ENCODE data around the gene CNGA2.

The CNGA2 gene

DNA sequence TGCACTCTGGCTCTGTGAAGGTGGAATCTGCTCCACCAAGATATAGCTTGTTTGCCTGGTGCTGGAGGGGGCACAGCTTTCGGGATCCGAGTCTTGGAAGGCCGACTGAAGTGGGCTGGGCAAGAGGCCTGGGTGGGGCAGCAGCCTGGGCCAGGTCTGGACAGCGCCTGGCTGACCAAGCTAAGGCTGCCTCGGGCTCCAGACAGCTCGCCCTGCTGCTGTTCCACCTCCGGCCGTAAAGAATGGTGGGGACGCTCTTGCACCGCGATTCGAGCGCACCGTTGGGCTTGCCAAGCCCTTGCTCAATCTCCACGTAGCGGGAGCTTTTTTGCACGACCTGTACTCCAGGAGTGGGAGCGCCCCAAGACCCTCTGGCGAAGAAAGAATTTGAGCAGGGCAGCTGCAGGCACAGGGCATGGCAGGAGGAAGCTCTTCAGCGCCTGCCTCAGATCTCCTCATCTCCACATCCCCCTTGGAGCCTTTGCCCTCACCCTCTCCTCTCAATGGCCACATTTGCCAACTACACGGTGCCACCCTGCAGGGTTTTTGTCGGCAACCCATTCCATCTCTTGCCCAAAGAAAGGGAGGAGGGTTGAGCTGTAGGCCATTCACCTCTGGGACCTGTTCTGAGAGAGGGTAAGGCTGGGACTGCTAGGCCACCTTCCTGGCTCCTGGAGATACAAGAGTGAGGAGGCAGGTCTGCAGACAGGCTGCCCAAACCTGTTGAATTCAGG, 18.9 kb downstream of the CNGA2 start:
- no peaks in the 10 kb centered on the region for H3K27me3 ChIP-seq (ENCODE audit: control insufficient read depth, low read length)
- TF ChIP-seq, protein P1, sequence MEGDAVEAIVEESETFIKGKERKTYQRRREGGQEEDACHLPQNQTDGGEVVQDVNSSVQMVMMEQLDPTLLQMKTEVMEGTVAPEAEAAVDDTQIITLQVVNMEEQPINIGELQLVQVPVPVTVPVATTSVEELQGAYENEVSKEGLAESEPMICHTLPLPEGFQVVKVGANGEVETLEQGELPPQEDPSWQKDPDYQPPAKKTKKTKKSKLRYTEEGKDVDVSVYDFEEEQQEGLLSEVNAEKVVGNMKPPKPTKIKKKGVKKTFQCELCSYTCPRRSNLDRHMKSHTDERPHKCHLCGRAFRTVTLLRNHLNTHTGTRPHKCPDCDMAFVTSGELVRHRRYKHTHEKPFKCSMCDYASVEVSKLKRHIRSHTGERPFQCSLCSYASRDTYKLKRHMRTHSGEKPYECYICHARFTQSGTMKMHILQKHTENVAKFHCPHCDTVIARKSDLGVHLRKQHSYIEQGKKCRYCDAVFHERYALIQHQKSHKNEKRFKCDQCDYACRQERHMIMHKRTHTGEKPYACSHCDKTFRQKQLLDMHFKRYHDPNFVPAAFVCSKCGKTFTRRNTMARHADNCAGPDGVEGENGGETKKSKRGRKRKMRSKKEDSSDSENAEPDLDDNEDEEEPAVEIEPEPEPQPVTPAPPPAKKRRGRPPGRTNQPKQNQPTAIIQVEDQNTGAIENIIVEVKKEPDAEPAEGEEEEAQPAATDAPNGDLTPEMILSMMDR (IDR thresholded peaks at IDR 0.05; ENCODE audit: low read depth, low read length, poor library complexity, severe bottlenecking): no peak
- no peak for TF ChIP-seq EZH2phosphoT487 (IDR thresholded peaks at IDR 0.05; ENCODE audit: borderline replicate concordance, low read length)
- no peak overlapping the region for H3K27ac ChIP-seq (ENCODE audit: low read depth, low read length)
- H3K9me2 ChIP-seq (replicated peaks; ENCODE audit: control insufficient read depth, low read length): no peaks in the 10 kb centered on the region
- no peaks in the 10 kb centered on the region for H4K20me1 ChIP-seq (ENCODE audit: control insufficient read depth, insufficient read depth, low read depth, low read length)
- H3K4me3 ChIP-seq (ENCODE audit: low read length): no peak overlapping the region
- no peaks in the 10 kb centered on the region for H3K9me3 ChIP-seq (ENCODE audit: control insufficient read depth, insufficient read depth, low read length)
- H3K79me2 ChIP-seq (ENCODE audit: control insufficient read depth, low read length): no peaks in the 10 kb centered on the region
- no peaks in the 10 kb centered on the region for H3K36me3 ChIP-seq (ENCODE audit: control insufficient read depth, low read length)
- H3K4me2 ChIP-seq (ENCODE audit: low read length): no peak overlapping the region
- H3K4me1 ChIP-seq (ENCODE audit: control insufficient read depth, low read length): no peaks in the 10 kb centered on the region
- H3F3A ChIP-seq (ENCODE audit: control insufficient read depth, insufficient read depth): no peaks in the 10 kb centered on the region

DNA sequence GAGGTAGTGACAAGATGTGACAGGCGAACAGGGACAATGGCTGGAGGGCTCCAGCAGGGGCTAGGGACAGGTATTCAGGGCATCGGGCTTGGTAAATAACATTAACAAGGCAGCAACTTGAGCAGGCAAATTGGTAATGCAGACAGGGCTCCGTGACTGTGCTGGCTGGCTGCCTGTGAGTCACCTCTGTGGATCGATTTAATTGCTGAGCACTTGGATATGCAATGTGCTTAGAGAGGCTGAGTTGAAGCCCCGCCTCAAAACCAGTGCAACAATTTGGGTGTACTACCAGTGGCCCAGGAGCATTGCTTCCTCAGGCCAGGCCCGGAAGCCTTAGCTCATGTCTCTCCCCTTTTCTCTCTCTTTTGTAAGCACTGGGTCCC, 19.5 kb downstream of the CNGA2 start:
- Histone ChIP-seq H3K27me3 (ENCODE audit: control insufficient read depth, low read length) (no peaks in the 10 kb centered on the region), H3K36me3 (ENCODE audit: control insufficient read depth, low read length) (no peaks in the 10 kb centered on the region), H3K27ac (ENCODE audit: low read depth, low read length) (no peak overlapping the region), H3K79me2 (ENCODE audit: control insufficient read depth, low read length) (no peaks in the 10 kb centered on the region), H3K9me2 (replicated peaks; ENCODE audit: control insufficient read depth, low read length) (no peaks in the 10 kb centered on the region), H3F3A (ENCODE audit: control insufficient read depth, insufficient read depth) (no peaks in the 10 kb centered on the region), H4K20me1 (ENCODE audit: control insufficient read depth, insufficient read depth, low read depth, low read length) (no peaks in the 10 kb centered on the region), H3K9me3 (ENCODE audit: control insufficient read depth, insufficient read depth, low read length) (no peaks in the 10 kb centered on the region), H3K4me2 (ENCODE audit: low read length) (no peak overlapping the region), H3K4me3 (ENCODE audit: low read length) (no peak overlapping the region), H3K4me1 (ENCODE audit: control insufficient read depth, low read length) (no peaks in the 10 kb centered on the region)
- no peak for TF ChIP-seq EZH2phosphoT487 (IDR thresholded peaks at IDR 0.05; ENCODE audit: borderline replicate concordance, low read length)
- TF ChIP-seq, protein P1 (IDR thresholded peaks at IDR 0.05; ENCODE audit: low read depth, low read length, poor library complexity, severe bottlenecking): no peak

DNA sequence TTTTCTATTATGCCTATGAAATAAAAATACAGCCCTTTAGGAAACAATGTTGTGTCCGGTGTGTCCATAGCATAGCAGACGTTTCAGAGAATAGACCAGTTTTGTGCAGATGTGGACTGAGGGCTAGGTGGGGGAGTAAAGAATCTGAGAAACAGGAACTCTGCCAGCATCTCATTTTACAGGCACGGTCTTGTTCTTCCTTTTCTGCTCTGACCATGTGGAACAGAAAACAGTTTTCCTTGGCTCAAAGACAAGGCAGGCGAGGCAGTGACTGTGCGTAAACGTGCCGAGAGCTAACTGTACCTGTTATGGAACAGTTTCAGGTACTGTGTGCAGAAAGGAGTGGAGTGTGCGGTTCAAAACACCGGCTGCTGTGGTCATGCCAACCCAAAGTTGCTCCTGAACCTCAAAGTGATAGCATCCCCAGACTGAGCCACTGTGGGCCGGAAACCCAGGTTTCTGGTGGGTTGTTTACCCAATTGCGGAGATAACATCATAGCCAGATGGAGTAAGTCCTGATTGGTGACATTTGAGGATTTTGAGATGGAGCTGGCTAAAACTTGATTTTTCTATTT, 20.2 kb downstream of the CNGA2 start:
- TF ChIP-seq EZH2phosphoT487 (IDR thresholded peaks at IDR 0.05; ENCODE audit: borderline replicate concordance, low read length): no peak
- TF ChIP-seq, protein P1 (IDR thresholded peaks at IDR 0.05; ENCODE audit: low read depth, low read length, poor library complexity, severe bottlenecking): no peak
- Histone ChIP-seq H3K79me2 (ENCODE audit: control insufficient read depth, low read length) (no peaks in the 10 kb centered on the region), H3K27ac (ENCODE audit: low read depth, low read length) (no peak overlapping the region), H3K9me2 (replicated peaks; ENCODE audit: control insufficient read depth, low read length) (no peaks in the 10 kb centered on the region), H3K9me3 (ENCODE audit: control insufficient read depth, insufficient read depth, low read length) (no peaks in the 10 kb centered on the region), H4K20me1 (ENCODE audit: control insufficient read depth, insufficient read depth, low read depth, low read length) (no peaks in the 10 kb centered on the region), H3K36me3 (ENCODE audit: control insufficient read depth, low read length) (no peaks in the 10 kb centered on the region), H3K4me1 (ENCODE audit: control insufficient read depth, low read length) (no peaks in the 10 kb centered on the region), H3F3A (ENCODE audit: control insufficient read depth, insufficient read depth) (no peaks in the 10 kb centered on the region), H3K4me3 (ENCODE audit: low read length) (no peak overlapping the region), H3K27me3 (ENCODE audit: control insufficient read depth, low read length) (no peaks in the 10 kb centered on the region), H3K4me2 (ENCODE audit: low read length) (no peak overlapping the region)

Measured in DOHH2 (cell line).